ENCODE measurements around the gene NID1.

GRCh38 chr1:235992346-235992745 lies 72.5 kb downstream of the NID1 start:
- TF ChIP-seq CTCF (IDR thresholded peaks at IDR 0.05) = no peak
- no peak for TF ChIP-seq POLR2A (IDR thresholded peaks at IDR 0.05)
